HEK293T (cell line): ENCODE data around the gene DNAJC10.

Experiments
- CTCF ChIA-PET: fragments of 350-600 bp; formaldehyde crosslinking; extraction: SDS; loops from one replicate; lab custom pipeline; 2021; ENCODE audit warnings: antibody characterized with exemption, inconsistent platforms; lab: Yijun Ruan, JAX
- POLR2A ChIA-PET: fragments of 350-600 bp; formaldehyde crosslinking; extraction: SDS; loops from one replicate; lab custom pipeline; 2020; ENCODE audit warnings: antibody characterized with exemption, inconsistent platforms; lab: Yijun Ruan, JAX
- DNase-seq: peaks from one replicate; pipeline ENCODE4 v3.0.0; 2012; ENCODE audit warnings: mixed read lengths; ENCODE audit errors: extremely low spot score
- ARNT ChIP-seq: fragments of 450-650 bp; IDR thresholded peaks from 2 replicates; pipeline ENCODE4 v1.6.1; 2017; ENCODE audit warnings: mild to moderate bottlenecking
- BHLHE40 ChIP-seq: fragments of 450-650 bp; IDR thresholded peaks from 2 replicates; pipeline ENCODE4 v1.6.1; 2016; ENCODE audit warnings: mild to moderate bottlenecking, moderate library complexity, borderline replicate concordance
- CTBP1 ChIP-seq: fragments of 450-650 bp; IDR thresholded peaks from 2 replicates; pipeline ENCODE4 v1.6.1; 2016; ENCODE audit warnings: borderline replicate concordance
- ELF4 ChIP-seq: fragments of 450-650 bp; IDR thresholded peaks from 2 replicates; pipeline ENCODE4 v1.6.1; 2017; ENCODE audit warnings: antibody characterized with exemption
- FOXA1 ChIP-seq: fragments of 450-650 bp; IDR thresholded peaks from 2 replicates; pipeline ENCODE4 v1.6.1; 2016; ENCODE audit warnings: mild to moderate bottlenecking
- FOXK2 ChIP-seq: fragments of 450-650 bp; IDR thresholded peaks from 2 replicates; pipeline ENCODE4 v1.6.1; 2016; ENCODE audit warnings: mild to moderate bottlenecking
- FOXM1 ChIP-seq: fragments of 450-650 bp; IDR thresholded peaks from 2 replicates; pipeline ENCODE4 v1.6.1; 2017; ENCODE audit warnings: mild to moderate bottlenecking, borderline replicate concordance
- HDGF ChIP-seq: fragments of 450-650 bp; IDR thresholded peaks from 2 replicates; pipeline ENCODE4 v1.6.1; 2017; ENCODE audit warnings: antibody characterized with exemption, borderline replicate concordance
- L3MBTL2 ChIP-seq: fragments of 450-650 bp; conservative IDR thresholded peaks from 2 replicates; pipeline ENCODE4 v1.6.1; 2016; ENCODE audit warnings: mild to moderate bottlenecking
- LEF1 ChIP-seq: fragments of 450-650 bp; IDR thresholded peaks from 2 replicates; pipeline ENCODE4 v1.6.1; 2017; ENCODE audit warnings: mild to moderate bottlenecking, borderline replicate concordance
- NFRKB ChIP-seq: fragments of 450-650 bp; IDR thresholded peaks from 2 replicates; pipeline ENCODE4 v1.6.1; 2016; ENCODE audit warnings: mild to moderate bottlenecking, moderate library complexity
- PKNOX1 ChIP-seq: fragments of 450-650 bp; IDR thresholded peaks from 2 replicates; pipeline ENCODE4 v1.6.1; 2016
- SP1 ChIP-seq: fragments of 450-650 bp; IDR thresholded peaks from 2 replicates; pipeline ENCODE4 v1.6.1; 2017
- SUZ12 ChIP-seq: fragments of 450-650 bp; IDR thresholded peaks from 2 replicates; pipeline ENCODE4 v1.6.1; 2016; ENCODE audit warnings: mild to moderate bottlenecking
- TARDBP ChIP-seq: fragments of 450-650 bp; IDR thresholded peaks from 2 replicates; pipeline ENCODE4 v1.6.1; 2016
- ZNF384 ChIP-seq: fragments of 450-650 bp; IDR thresholded peaks from 2 replicates; pipeline ENCODE4 v1.6.1; 2016

Gene DNAJC10

GRCh38 chr2:182784777-182785176 lies 68.7 kb downstream of the DNAJC10 start:
- POLR2A ChIA-PET, result no interaction called here
- peak; percentile 29 for DNase-seq

GRCh38 chr2:182792441-182792840 lies 76.4 kb downstream of the DNAJC10 start:
- ChIA-PET CTCF (no interaction called here), POLR2A (no interaction called here)
- no peak for DNase-seq
- TF ChIP-seq SUZ12 (no peak), SP1 (no peak), LEF1 (no peak), L3MBTL2 (no peak), ARNT (no peak), NFRKB (no peak), ELF4 (no peak)

More at GRCh38 chr2:182784777-182785176, 68.7 kb downstream of the DNAJC10 start:
- CTCF ChIA-PET, result interaction anchor here (0.6 to 1.3 kb wide), 3 partner anchors 34 to 87 kb away, joined by 3 to 4 read pairs (median 3); no protein-coding TSS in a partner anchor
- TF ChIP-seq FOXK2 (no peak), HDGF (no peak), PKNOX1 (no peak), NFRKB (no peak), BHLHE40 (no peak), LEF1 (no peak), ZNF384 (no peak), SUZ12 (no peak), TARDBP (no peak)

GRCh38 chr2:182798736-182799135 lies 82.7 kb downstream of the DNAJC10 start:
- CTCF ChIA-PET, result no interaction called here

GRCh38 chr2:182804128-182804527 lies 88.1 kb downstream of the DNAJC10 start:
- no peak for TF ChIP-seq FOXA1
- no peak for TF ChIP-seq FOXM1
- no peak for TF ChIP-seq SUZ12
- no peak for TF ChIP-seq NFRKB
- no peak for TF ChIP-seq ELF4
- TF ChIP-seq HDGF, result no peak
- POLR2A ChIA-PET, result no interaction called here
- DNase-seq, result no peak
- CTCF ChIA-PET, result no interaction called here

More at GRCh38 chr2:182798736-182799135, 82.7 kb downstream of the DNAJC10 start:
- TF ChIP-seq FOXK2, result no peak
- no peak for TF ChIP-seq TARDBP
- TF ChIP-seq LEF1, result no peak
- TF ChIP-seq BHLHE40, result no peak
- no peak for TF ChIP-seq L3MBTL2
- no peak for TF ChIP-seq NFRKB
- no peak for TF ChIP-seq FOXA1
- TF ChIP-seq ELF4, result no peak
- TF ChIP-seq PKNOX1, result no peak
- no peak for TF ChIP-seq ZNF384
- TF ChIP-seq SUZ12, result no peak
- TF ChIP-seq SP1, result no peak
- no peak for TF ChIP-seq CTBP1
- no peak for TF ChIP-seq FOXM1
- TF ChIP-seq HDGF, result no peak
- TF ChIP-seq ARNT, result no peak
- no peak for DNase-seq
- POLR2A ChIA-PET, result no interaction called here

GRCh38 chr2:182807319-182807718 lies 91.3 kb downstream of the DNAJC10 start:
- DNase-seq, result no peak
- ChIA-PET POLR2A (no interaction called here), CTCF (no interaction called here)
- TF ChIP-seq TARDBP (no peak), ELF4 (no peak), CTBP1 (no peak), ARNT (no peak), NFRKB (no peak), PKNOX1 (no peak), LEF1 (no peak), ZNF384 (no peak), FOXA1 (no peak), L3MBTL2 (no peak), SP1 (no peak), FOXK2 (no peak), SUZ12 (no peak), FOXM1 (no peak), BHLHE40 (no peak)

- CTCF ChIA-PET, result no interaction called here
- no peak for DNase-seq
- TF ChIP-seq NFRKB, result no peak
- TF ChIP-seq ZNF384, result no peak
- TF ChIP-seq PKNOX1, result no peak
- no peak for TF ChIP-seq L3MBTL2
- TF ChIP-seq BHLHE40, result no peak
- no peak for TF ChIP-seq ARNT
- no peak for TF ChIP-seq ELF4
- no peak for TF ChIP-seq FOXA1
- no peak for TF ChIP-seq SUZ12
- no peak for TF ChIP-seq CTBP1
- TF ChIP-seq FOXM1, result no peak
- POLR2A ChIA-PET, result no interaction called here
Measured at GRCh38 chr2:182810087-182810486, 94.0 kb downstream of the DNAJC10 start.
